GM21529 (cell line): ENCODE measurements around the gene TOX4.

Source experiments
- ATAC-seq: cut with Tn5 transposase; IDR thresholded peaks from one replicate; pipeline ENCODE4 v1.9.1; 2021; ENCODE audit not compliant: unreplicated experiment

The TOX4 gene

GRCh38 chr14:21501568-21501967, 24.6 kb downstream of the TOX4 start:
- no peak for ATAC-seq

DNA sequence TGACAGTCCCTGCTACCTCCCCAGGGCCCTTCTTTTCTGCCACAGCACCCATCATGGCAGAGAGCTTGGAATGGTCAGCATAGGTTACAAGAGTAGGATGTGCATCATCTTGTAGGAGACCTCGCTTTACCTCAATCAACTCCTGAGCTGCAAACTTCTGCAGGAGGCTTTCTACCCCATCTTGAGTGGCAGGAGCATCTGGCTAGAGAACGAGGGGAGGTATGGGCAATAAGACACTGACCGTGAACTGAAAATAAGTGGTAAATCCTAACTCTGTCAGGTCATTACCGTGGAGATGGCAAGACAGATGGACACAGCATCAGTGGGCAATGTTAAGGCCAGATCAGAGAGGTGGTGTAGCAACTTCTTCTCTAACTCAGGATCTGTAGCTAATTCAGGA, 26.4 kb downstream of the TOX4 start:
- ATAC-seq = no peak

DNA sequence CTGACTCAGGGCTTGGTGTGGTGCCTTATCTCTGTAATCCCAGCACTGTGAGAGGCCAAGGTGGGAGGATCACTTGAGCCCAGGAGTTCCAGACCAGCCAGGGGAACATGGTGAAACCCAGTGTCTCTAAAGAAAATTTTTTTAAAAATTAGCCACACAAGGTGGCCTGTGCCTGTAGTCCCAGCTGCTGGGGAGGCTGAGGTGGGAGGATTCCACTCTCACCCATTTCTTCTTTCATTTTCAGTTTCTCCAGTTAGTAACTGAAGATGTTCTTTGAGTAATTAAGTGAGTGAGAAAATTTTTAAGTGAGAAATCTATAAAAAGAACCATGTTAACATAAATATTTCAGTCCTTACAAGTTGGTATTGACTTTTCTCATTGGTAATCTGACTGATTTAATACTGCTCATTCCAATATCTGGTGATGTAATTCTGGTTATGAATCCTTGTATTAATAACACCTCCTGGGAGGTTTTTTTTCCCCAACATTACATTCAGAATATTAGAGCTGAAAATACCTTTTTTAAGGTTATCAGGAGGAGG, 28.1 kb downstream of the TOX4 start:
- peak; percentile 84 for ATAC-seq

DNA sequence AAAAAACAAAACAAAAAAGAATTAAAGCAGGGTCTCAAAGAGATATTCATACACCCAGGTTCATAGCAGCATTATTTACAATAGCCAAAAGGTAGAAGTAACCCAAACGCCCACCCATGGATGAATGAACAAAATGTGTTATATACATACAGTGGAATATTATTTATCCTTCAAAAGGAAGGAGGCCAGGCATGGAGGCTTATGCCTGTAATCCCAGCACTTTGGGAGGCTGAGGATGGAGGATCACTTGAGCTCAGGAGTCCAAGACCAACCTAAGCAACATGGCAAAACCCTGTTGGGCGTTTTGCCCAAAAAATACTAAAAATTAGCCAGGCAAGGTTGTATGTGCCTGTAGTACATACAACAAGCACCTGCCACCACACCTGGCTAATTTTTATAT, 29.6 kb downstream of the TOX4 start:
- no peak for ATAC-seq

DNA sequence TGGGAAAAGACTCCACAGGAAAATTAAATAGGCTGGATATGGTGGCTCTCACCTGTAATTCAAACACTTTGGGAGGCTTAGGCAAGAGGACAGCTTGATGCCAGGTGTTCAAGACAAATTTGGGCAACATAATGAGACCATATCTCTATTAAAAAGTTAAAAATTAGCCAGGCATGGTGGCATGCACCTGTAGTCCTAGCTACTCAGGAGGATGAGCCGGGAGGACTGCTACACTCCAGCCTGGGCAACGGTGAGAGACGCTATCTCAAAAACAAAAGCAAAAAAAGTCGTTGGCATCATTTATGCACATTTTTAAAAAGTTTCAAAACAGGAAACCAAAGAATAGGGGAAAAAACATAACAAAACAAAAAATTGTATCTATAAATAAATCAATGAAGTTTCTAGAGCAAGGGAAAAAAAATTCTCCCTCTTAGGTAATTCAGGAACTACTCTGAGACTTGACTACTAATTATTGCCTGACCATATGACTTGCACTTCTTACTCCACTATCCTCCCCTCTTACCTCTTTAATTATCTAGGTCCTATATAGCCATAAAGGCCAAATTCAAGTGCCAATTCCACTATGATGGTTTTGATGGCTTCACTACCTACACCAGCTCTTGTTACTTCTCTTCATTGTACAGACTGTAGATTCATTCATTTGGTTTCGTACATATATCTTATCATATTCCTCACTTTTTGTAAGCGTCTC, 32.6 kb downstream of the TOX4 start:
- ATAC-seq = no peak

DNA sequence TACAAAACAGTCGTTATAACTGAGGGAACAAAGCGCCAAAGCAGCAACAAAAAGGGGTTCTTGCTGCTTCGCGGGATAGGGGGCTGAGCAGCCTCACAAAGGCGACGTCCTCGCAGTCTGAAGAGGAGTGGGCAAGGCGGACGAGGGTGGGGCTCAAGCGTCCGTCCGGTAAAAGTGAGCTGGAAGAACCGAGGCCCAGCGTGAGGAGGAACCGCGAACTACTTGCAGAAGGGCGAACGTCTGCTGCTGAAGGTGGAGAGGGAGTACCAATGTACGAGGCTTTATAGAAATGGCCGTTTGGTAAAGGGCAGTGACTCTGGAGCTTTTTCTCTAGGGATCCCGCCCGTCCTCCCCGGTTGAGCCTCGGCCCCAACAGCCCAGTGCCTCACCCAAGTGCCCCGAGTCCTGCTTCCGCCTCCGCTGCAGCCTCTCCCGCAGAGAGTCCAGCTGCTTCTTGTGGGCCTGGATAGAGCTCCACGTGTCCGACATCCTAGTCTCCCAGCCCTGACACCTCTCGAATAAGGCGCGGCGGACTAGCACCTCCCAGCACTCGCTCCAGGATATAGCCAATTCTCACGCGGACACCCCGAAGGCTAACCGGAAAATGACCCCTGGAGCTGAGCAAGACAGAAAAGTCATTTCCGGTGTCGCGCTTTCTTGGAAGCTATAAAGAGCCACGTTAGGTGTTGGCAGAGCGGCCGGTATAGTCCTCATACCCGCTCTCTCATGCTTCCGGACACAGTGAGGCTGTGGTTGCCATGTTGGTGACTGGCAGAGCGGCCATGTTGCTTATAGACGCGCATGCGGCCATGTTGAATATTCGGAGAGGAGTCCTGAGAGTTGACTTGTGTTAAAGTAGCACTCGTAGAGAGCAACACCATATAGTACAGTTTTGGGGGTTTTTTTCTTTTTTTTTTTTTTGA, 34.0 kb downstream of the TOX4 start, which contains the start of gene METTL3:
Gene METTL3, minus strand, starts transcription at position 606 of the 923 bp plus-strand sequence. Its CDS starts 117 bp downstream, at position 489.
- ATAC-seq = peak; percentile 98

DNA sequence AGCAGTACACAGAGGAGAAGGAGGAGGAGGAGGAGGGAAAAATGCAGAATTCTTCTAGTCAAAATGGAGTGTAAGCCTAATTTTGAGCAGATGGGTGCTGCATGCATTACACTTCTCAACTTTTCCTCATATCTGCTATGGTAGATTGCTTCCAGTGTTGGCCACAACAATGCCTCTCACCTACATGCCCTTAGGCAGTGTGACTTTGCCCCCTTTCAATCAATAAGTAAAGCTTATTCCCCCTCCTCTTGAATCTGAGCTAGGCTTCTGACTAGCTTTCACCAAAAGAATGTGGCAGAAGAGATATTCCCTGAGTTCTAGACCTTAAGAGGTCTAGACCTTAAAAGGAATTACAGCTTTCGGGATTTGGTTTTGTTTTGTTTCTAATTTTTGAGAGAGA, 37.3 kb downstream of the TOX4 start:
- ATAC-seq = no peak

DNA sequence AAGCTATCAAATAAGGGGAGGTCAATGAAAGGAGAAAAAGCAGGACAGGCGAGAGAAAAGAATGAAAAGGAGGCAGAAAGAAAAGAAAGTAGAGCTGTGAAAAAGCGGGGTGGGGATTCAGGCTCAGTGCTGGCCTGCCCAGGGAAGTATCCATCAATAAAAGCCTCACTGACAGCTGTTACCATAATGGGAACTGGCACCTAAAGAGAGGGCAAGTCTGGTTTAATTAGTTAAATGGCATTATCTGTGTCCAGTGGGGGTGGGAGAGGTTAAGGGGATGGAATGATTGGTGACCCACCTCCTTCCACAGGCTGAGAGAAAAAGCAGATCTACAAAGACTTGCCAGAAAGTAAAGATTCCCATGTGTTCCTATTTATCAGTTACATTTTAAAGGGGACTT, 41.7 kb downstream of the TOX4 start:
- no peak for ATAC-seq

DNA sequence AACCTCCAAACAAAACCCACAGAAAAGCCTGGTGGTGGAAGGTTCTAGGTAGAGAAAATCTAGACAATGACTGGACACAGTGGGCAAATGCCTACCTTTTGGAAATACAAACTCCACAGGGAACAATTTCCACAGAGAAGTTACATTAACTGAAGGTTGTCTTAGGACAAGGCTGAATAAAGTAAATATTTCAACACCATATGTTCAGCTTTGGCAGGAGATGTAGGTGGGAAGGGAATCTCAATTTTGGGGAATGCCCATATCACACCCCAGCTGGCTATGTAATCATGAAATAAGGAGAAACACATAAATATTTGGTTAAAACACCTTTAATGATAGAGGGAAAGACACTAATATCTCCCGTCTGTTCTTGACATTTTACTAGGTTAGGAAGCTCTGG, 43.8 kb downstream of the TOX4 start:
- no peak for ATAC-seq

GRCh38 chr14:21521501-21521900, 44.5 kb downstream of the TOX4 start:
- ATAC-seq = no peak

DNA sequence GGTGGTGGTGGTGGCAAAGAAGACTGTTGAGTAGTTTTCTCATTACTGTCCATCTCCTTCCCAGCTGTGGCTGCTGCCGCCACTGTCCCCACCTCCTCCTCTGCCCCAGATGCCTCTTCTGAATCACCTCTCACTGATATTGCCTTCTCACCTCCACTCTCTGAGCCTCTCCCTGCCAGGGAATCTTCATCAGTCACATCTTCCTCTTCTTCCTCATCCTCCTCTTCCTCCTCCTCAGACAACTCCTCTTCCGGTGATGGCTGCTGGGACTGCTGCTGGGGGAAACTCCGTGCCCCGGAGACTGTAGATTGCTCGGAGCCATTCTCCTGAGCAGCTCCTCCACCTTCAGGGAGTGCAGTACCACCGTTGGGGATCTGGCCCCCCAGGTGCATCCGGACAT, 46.2 kb downstream of the TOX4 start:
- no peak for ATAC-seq

DNA sequence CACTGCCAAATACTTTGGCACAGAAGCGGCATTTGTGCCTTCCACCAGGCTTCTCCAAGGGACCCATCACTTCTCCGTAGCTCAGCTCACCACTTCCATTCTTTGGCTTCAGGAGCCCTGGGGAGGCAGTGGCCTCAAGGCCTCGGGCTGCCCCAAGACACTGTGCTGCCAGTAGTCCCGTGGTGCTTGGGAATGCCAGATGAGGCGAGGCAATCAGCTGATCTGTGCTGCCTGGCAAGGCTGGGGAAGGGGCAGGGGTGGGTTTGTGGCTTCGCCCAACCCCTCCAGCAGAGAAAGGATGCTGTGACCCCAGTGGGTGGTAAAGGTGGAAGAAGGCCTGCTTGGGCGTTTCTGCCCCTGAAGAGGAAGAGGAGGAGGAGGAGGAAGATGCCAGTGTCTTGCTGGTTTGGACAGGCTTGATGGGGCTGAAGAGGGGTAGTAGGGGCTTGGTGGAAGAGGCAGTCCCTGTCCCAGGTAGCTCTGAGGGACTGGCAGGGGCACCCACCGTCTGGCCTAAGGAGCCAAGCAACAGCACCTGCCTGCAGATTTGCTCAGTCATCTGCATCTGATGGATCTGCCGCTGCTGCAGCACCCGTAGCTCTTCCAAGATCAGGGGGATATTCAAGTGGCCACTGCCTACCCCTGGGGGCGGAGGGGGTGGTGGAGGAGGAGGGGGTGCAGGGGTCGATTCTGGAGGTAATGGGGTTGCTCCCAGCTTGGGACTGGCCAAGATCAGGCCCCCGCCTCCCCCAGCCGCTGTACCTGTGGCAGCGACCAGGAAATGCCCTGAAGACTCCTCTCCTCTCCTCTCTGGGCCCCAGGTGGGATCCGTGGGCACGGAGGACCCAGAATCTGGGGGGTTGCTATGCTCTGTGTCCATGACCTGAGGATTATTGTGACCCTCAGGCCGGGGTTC, 47.8 kb downstream of the TOX4 start:
- ATAC-seq = no peak

DNA sequence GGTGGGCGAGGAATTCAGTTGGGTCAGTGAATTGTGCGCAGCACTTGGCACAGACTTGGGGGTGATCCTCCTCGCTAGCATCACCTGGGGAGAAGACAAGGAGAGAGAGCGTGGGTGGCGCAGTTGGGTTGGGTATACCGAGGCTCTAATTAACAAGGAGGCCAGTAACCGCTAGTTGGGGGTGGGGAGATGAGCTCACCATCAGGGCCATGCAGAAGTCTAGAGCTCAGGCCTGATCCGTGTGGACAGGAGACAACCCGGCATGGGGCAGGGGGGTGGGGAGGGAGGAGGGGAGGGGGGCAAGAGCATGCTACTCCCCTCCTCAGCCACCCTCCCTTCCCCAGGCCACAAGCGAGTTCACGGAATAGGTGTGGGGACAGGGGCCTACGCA, 48.6 kb downstream of the TOX4 start:
- ATAC-seq = no peak

- ATAC-seq = peak; percentile 67
Observed at GRCh38 chr14:21525962-21526671, 49.1 kb downstream of the TOX4 start, which contains the start of gene SALL2. TSS of gene SALL2 (minus strand) at chr14:21526346. CDS start at chr14:21526127, 219 bp downstream.

DNA sequence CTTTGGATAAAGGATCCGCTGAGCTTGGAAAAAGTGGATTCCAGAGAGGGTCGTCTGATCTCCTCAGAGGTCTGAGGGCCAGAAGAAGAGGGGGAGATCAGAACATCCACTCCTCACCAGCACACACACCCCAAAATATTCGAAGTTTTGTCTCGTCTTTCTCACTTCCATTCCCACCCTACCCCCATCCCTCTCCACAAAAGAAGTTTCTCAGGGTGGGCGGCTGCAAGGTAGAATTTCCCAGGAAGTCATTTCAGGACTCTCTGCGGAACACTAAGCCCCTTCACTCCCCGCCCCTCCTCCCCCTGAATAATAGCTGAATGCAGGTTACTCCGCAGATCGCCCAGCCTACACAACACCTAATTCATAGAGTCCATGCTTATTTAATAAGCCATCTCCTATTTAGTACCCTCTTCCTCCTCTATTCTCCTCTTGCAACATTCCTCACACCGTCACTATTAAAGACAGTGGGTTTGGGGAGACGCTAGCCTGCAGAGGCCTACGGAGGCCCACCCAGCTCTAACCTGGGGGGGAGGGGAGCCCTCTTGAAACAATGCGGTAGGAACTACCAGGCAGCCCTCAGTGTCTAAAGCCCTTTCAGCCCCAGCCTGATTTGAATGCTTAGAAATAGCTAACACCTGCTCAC, 49.8 kb downstream of the TOX4 start:
- peak; percentile 35 for ATAC-seq

- ATAC-seq = no peak
Observed at GRCh38 chr14:21527318-21527679, 50.3 kb downstream of the TOX4 start.

GRCh38 chr14:21528381-21529348, 51.7 kb downstream of the TOX4 start:
- no peak for ATAC-seq

DNA sequence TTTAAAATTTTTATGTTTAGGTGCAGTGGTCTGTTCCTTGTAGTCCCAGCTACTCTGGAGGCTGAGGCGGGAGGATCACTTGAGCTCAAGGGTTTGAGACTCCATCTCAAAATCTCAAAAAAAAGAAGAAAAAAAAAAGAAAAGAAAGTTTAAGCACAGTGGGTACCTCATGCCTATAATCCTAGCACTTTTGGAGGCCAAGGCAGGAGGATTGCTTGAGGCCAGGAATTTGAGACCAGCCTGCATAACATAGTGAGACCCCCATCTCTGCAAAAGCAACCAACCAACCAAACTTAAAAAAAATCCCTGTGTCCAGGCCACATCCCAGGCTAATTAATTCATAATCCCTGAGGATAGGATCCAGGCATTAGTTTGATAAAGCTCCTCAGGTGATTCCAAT, 52.5 kb downstream of the TOX4 start:
- ATAC-seq = no peak

- ATAC-seq = no peak
Observed at GRCh38 chr14:21533294-21533693, 56.3 kb downstream of the TOX4 start.
